ENCODE data around the gene DZIP3.

The DZIP3 gene

DNA sequence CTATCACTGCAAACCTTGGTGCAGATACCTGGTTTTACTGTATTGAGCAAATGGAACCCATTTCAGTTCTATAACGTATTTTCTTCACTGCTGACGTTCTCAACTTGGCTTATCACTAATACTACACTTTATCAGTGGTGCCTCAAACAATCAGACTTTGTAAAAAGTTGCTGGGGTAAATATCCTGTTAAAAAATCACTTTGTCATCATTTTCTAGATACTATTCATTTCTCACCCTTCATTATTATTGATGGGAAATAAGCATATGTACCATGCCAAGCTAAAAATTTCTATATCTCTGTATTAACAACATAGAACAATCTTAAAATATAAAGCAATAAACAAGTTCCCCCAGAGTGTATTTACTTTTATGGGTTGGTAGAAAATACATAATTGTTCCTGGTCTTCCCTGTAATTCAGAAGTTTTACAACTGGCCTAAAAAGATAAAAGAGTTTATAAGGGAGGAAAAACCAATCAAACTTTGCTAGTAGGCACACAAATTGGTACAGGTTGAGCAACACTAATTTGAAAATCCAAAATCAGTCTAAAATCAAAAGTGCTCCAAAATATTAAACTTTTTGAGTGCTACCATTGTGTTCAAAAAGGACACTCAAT, 33.4 kb upstream of the DZIP3 start:
- no peak overlapping the region for H2AFZ ChIP-seq (ENCODE audit: low read depth, low read length)
- no peak overlapping the region for H2AK5ac ChIP-seq (ENCODE audit: low read length, severe bottlenecking)
- H3K23ac ChIP-seq (ENCODE audit: low read length in 2 of 2), result no peak overlapping the region
- H3K4me3 ChIP-seq (ENCODE audit: insufficient read depth in 1 of 2, low read depth in 1 of 2, low read length in 2 of 2), result no peak overlapping the region
- H3K27ac ChIP-seq (ENCODE audit: low read length, poor library complexity, severe bottlenecking), result no peak overlapping the region
- H2BK12ac ChIP-seq (ENCODE audit: low read length in 2 of 2), result no peak overlapping the region
- no peak overlapping the region for H3K9ac ChIP-seq (ENCODE audit: low read length)
- H2BK15ac ChIP-seq (ENCODE audit: low read depth, poor library complexity, severe bottlenecking), result no peak overlapping the region
- DNase-seq, result no peak
- no peaks in the 10 kb centered on the region for H3K27me3 ChIP-seq (ENCODE audit: control insufficient read depth in 1 of 2, insufficient read depth in 1 of 2, low read length in 2 of 2)
- no peak overlapping the region for H3K4me2 ChIP-seq (ENCODE audit: low read length, poor library complexity, severe bottlenecking)
- H3K4me1 ChIP-seq (ENCODE audit: control insufficient read depth, insufficient read depth, low read depth, low read length), result no peaks in the 10 kb centered on the region
- H4K91ac ChIP-seq (ENCODE audit: low read length), result no peak overlapping the region
- H2BK5ac ChIP-seq (ENCODE audit: low read depth, low read length, poor library complexity, severe bottlenecking), result no peak overlapping the region
- no peak overlapping the region for H2BK120ac ChIP-seq (ENCODE audit: low read depth, low read length)
- peaks cover 0 to 8% of the 10 kb centered on the region in 2 experiments for H3K36me3 ChIP-seq (ENCODE audit: control insufficient read depth in 1 of 2, insufficient read depth in 2 of 2, low read depth in 1 of 2, low read length in 2 of 2)
- H3K4ac ChIP-seq (ENCODE audit: low read depth in 1 of 2, low read length in 2 of 2), result no peak overlapping the region
- no peak overlapping the region for H3K14ac ChIP-seq (ENCODE audit: low read length in 2 of 2)
- no peak overlapping the region for H4K8ac ChIP-seq (ENCODE audit: low read length)
- no peaks in the 10 kb centered on the region for H3K79me1 ChIP-seq (replicated peaks; ENCODE audit: low read length, poor library complexity, severe bottlenecking)
- H3K9me3 ChIP-seq (ENCODE audit: control insufficient read depth, low read length), result no peaks in the 10 kb centered on the region
- no peak overlapping the region for H3K18ac ChIP-seq (ENCODE audit: low read depth in 1 of 2, low read length in 2 of 2)
- 100% methylated on average over 2 of the region's 2 CpGs for WGBS

- Histone ChIP-seq H3K79me1 (replicated peaks; ENCODE audit: low read length, poor library complexity, severe bottlenecking) (no peaks in the 10 kb centered on the region), H2BK120ac (ENCODE audit: low read depth, low read length) (no peak overlapping the region), H3K27me3 (ENCODE audit: control insufficient read depth in 1 of 2, insufficient read depth in 1 of 2, low read length in 2 of 2) (no peaks in the 10 kb centered on the region)
Observed at GRCh38 chr3:108562565-108562964, 27.0 kb upstream of the DZIP3 start.

DNA sequence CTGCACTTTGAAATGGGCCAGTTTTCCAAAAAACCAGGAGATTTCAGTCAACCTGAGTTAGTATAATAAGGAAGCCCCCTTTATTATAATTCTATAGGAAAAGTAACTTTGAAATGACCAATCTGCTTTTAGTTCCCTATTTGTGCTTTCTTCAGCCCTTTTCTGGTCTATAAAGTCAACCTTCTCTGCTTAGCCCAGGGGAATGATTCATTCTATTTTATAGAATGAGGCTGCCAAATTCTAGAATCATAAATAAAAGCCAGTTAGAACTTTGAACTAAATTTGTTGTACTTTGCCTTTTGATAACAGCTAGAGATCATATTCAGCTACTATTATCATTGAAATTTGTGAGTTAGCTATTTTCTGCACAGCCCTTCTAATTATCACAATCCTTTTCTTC, 25.0 kb upstream of the DZIP3 start:
- H3K4me1 ChIP-seq (ENCODE audit: control insufficient read depth, insufficient read depth, low read depth, low read length), result no peaks in the 10 kb centered on the region
- no peak overlapping the region for H2BK12ac ChIP-seq (ENCODE audit: low read length in 2 of 2)
- H3K4ac ChIP-seq (ENCODE audit: low read depth in 1 of 2, low read length in 2 of 2), result no peak overlapping the region
- H2BK120ac ChIP-seq (ENCODE audit: low read depth, low read length), result no peak overlapping the region
- H3K9me3 ChIP-seq (ENCODE audit: control insufficient read depth, low read length), result no peaks in the 10 kb centered on the region
- H2AFZ ChIP-seq (ENCODE audit: low read depth, low read length), result no peak overlapping the region
- H3K27ac ChIP-seq (ENCODE audit: low read length, poor library complexity, severe bottlenecking), result no peak overlapping the region
- H2AK5ac ChIP-seq (ENCODE audit: low read length, severe bottlenecking), result no peak overlapping the region
- no peak overlapping the region for H4K91ac ChIP-seq (ENCODE audit: low read length)
- no peak overlapping the region for H3K23ac ChIP-seq (ENCODE audit: low read length in 2 of 2)
- no peak overlapping the region for H3K4me3 ChIP-seq (ENCODE audit: insufficient read depth in 1 of 2, low read depth in 1 of 2, low read length in 2 of 2)
- H3K18ac ChIP-seq (ENCODE audit: low read depth in 1 of 2, low read length in 2 of 2), result no peak overlapping the region
- peaks cover 0 to 11% of the 10 kb centered on the region in 2 experiments for H3K36me3 ChIP-seq (ENCODE audit: control insufficient read depth in 1 of 2, insufficient read depth in 2 of 2, low read depth in 1 of 2, low read length in 2 of 2)
- no peak overlapping the region for H3K14ac ChIP-seq (ENCODE audit: low read length in 2 of 2)
- no peaks in the 10 kb centered on the region for H3K27me3 ChIP-seq (ENCODE audit: control insufficient read depth in 1 of 2, insufficient read depth in 1 of 2, low read length in 2 of 2)
- no peak overlapping the region for H3K9ac ChIP-seq (ENCODE audit: low read length)
- peaks cover 2% of the 10 kb centered on the region for H3K79me1 ChIP-seq (replicated peaks; ENCODE audit: low read length, poor library complexity, severe bottlenecking)
- H2BK5ac ChIP-seq (ENCODE audit: low read depth, low read length, poor library complexity, severe bottlenecking), result no peak overlapping the region
- H3K4me2 ChIP-seq (ENCODE audit: low read length, poor library complexity, severe bottlenecking), result no peak overlapping the region
- no peak overlapping the region for H4K8ac ChIP-seq (ENCODE audit: low read length)
- H2BK15ac ChIP-seq (ENCODE audit: low read depth, poor library complexity, severe bottlenecking), result no peak overlapping the region
- DNase-seq, result no peak

More at GRCh38 chr3:108562565-108562964, 27.0 kb upstream of the DZIP3 start:
- DNase-seq, result no peak
- H3K27ac ChIP-seq (ENCODE audit: low read length, poor library complexity, severe bottlenecking), result no peak overlapping the region
- H4K91ac ChIP-seq (ENCODE audit: low read length), result no peak overlapping the region
- peaks cover 0 to 10% of the 10 kb centered on the region in 2 experiments for H3K36me3 ChIP-seq (ENCODE audit: control insufficient read depth in 1 of 2, insufficient read depth in 2 of 2, low read depth in 1 of 2, low read length in 2 of 2)
- H3K4ac ChIP-seq (ENCODE audit: low read depth in 1 of 2, low read length in 2 of 2), result no peak overlapping the region
- no peak overlapping the region for H2BK5ac ChIP-seq (ENCODE audit: low read depth, low read length, poor library complexity, severe bottlenecking)
- WGBS, result 89% methylated on average over 1 of the region's 2 CpGs
- no peak overlapping the region for H3K4me2 ChIP-seq (ENCODE audit: low read length, poor library complexity, severe bottlenecking)
- no peak overlapping the region for H3K18ac ChIP-seq (ENCODE audit: low read depth in 1 of 2, low read length in 2 of 2)
- no peaks in the 10 kb centered on the region for H3K4me1 ChIP-seq (ENCODE audit: control insufficient read depth, insufficient read depth, low read depth, low read length)
- no peak overlapping the region for H2BK15ac ChIP-seq (ENCODE audit: low read depth, poor library complexity, severe bottlenecking)
- H3K23ac ChIP-seq (ENCODE audit: low read length in 2 of 2), result no peak overlapping the region
- H2BK12ac ChIP-seq (ENCODE audit: low read length in 2 of 2), result no peak overlapping the region
- no peak overlapping the region for H3K14ac ChIP-seq (ENCODE audit: low read length in 2 of 2)
- no peak overlapping the region for H3K9ac ChIP-seq (ENCODE audit: low read length)
- H4K8ac ChIP-seq (ENCODE audit: low read length), result no peak overlapping the region
- H2AFZ ChIP-seq (ENCODE audit: low read depth, low read length), result no peak overlapping the region
- H3K4me3 ChIP-seq (ENCODE audit: insufficient read depth in 1 of 2, low read depth in 1 of 2, low read length in 2 of 2), result no peak overlapping the region
- no peaks in the 10 kb centered on the region for H3K9me3 ChIP-seq (ENCODE audit: control insufficient read depth, low read length)
- no peak overlapping the region for H2AK5ac ChIP-seq (ENCODE audit: low read length, severe bottlenecking)

GRCh38 chr3:108565506-108565905, 24.0 kb upstream of the DZIP3 start:
- Histone ChIP-seq H4K8ac (ENCODE audit: low read length) (no peak overlapping the region), H3K36me3 (ENCODE audit: control insufficient read depth in 1 of 2, insufficient read depth in 2 of 2, low read depth in 1 of 2, low read length in 2 of 2) (peaks cover 0 to 11% of the 10 kb centered on the region in 2 experiments), H3K23ac (ENCODE audit: low read length in 2 of 2) (no peak overlapping the region), H2BK120ac (ENCODE audit: low read depth, low read length) (no peak overlapping the region), H2BK5ac (ENCODE audit: low read depth, low read length, poor library complexity, severe bottlenecking) (no peak overlapping the region), H2AFZ (ENCODE audit: low read depth, low read length) (no peak overlapping the region), H3K79me1 (replicated peaks; ENCODE audit: low read length, poor library complexity, severe bottlenecking) (peaks cover 2% of the 10 kb centered on the region), H2BK12ac (ENCODE audit: low read length in 2 of 2) (no peak overlapping the region), H3K27me3 (ENCODE audit: control insufficient read depth in 1 of 2, insufficient read depth in 1 of 2, low read length in 2 of 2) (no peaks in the 10 kb centered on the region), H3K9ac (ENCODE audit: low read length) (no peak overlapping the region), H3K27ac (ENCODE audit: low read length, poor library complexity, severe bottlenecking) (no peak overlapping the region), H3K9me3 (ENCODE audit: control insufficient read depth, low read length) (no peaks in the 10 kb centered on the region), H3K4me3 (ENCODE audit: insufficient read depth in 1 of 2, low read depth in 1 of 2, low read length in 2 of 2) (no peak overlapping the region), H3K4me2 (ENCODE audit: low read length, poor library complexity, severe bottlenecking) (no peak overlapping the region), H3K4ac (ENCODE audit: low read depth in 1 of 2, low read length in 2 of 2) (no peak overlapping the region), H3K14ac (ENCODE audit: low read length in 2 of 2) (no peak overlapping the region), H3K4me1 (ENCODE audit: control insufficient read depth, insufficient read depth, low read depth, low read length) (no peaks in the 10 kb centered on the region), H3K18ac (ENCODE audit: low read depth in 1 of 2, low read length in 2 of 2) (no peak overlapping the region), H4K91ac (ENCODE audit: low read length) (no peak overlapping the region), H2AK5ac (ENCODE audit: low read length, severe bottlenecking) (no peak overlapping the region), H2BK15ac (ENCODE audit: low read depth, poor library complexity, severe bottlenecking) (no peak overlapping the region)
- DNase-seq, result no peak
- WGBS, result 100% methylated on average over 1 of the region's 3 CpGs
